G401.6 (cell line): Measurements from ENCODE around the gene VTI1A.

Source experiments
- FAIRE-seq: peaks from 2 replicates; lab custom pipeline; 2012; peaks lifted over from hg19 to GRCh38; lab: Jason Lieb, UNC

The VTI1A gene

GRCh38 chr10:112723876-112724275 is 276.9 kb downstream of the VTI1A start:
- no peak for FAIRE-seq

- no peak for FAIRE-seq
These were observed 277.5 kb downstream of the VTI1A start for GRCh38 chr10:112724404-112724991.

DNA sequence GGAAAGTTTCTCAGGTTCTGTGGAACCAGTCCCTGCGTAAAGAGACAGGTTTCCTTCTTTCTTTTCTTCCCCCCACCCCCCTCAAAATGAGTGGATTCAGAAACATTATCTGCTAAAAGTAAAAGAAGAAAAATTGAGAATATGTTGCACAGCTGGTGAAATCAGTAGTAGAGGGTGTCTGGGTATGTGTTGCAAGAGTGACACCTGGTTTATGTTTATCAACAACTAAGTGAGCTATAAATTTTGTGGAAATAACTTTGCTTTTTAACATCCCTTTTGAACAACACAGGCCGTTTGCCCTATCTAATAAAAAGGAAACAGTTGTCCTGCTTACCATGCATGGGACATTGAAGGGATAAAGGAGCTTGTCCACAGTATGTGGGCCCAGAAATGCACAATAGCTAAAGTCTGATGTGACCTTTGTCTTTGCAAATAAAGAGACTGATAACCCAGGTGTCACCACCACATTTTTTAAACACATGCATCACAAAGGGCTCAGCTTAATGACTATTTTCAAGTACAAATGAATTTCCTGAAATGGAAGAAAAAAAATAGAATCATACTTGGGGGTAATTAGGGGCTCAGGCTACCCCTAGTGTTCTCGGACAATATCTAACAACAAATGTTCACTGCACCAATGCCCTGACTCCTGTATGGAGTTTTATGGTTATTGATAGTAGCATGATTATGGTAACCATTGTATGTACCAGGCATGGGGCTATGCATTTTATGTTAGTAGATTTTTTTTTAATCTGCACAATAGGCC is 281.3 kb downstream of the VTI1A start:
- no peak for FAIRE-seq

- FAIRE-seq: no peak
These were observed 282.0 kb downstream of the VTI1A start for GRCh38 chr10:112728997-112729396.

- peak; percentile 15 for FAIRE-seq
These were observed 284.4 kb downstream of the VTI1A start for GRCh38 chr10:112731450-112731849.

- no peak for FAIRE-seq
These were observed 285.4 kb downstream of the VTI1A start for GRCh38 chr10:112732277-112732921.

GRCh38 chr10:112735041-112735695 is 288.2 kb downstream of the VTI1A start:
- FAIRE-seq: no peak

DNA sequence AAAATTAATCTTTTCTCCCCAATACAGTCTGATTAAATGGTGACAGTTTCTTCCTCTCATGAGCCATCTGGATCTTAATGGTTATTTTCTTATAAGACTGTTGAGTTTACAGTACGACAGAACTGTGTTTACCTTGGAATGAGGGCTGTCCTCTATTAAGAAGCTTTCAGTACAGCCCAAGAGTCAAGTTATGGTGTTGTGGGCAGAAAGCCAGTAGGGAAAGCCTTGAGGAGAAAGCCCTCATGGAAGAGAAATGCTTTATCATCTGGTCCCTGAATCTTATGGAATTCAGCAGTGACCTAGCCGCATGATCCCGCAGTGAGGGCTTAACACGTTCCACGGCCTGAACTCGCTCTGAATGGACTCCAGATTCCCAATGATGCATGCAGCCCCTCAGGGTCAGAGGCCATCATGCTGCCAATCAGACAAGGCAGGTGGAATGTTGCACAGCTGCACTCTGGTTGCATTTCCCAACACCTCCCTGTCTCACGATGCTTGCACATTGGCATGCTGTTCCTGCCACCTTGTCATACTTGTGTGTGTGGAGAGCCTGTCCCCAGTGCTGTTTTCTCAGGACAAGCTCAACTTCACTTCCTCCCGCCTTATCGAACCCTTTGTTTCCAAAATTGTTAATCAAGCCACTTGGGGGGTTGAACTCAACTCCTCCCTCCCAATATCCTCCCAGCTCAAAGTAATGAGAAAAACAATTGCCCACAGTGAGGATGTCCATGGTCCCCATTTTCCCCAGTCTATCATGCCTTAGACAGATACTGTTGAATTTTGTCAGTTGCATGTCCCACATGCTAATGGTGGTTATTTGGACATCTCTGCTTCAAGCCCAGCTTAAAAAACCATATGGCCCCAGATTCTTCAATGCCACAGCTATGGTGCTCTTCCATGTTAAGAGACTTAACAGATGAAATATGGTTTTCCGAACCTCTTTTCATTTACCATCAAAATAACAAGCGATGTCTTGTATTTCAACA is 291.9 kb downstream of the VTI1A start:
- no peak for FAIRE-seq

- no peak for FAIRE-seq
These were observed 292.8 kb downstream of the VTI1A start for GRCh38 chr10:112739592-112740353.

DNA sequence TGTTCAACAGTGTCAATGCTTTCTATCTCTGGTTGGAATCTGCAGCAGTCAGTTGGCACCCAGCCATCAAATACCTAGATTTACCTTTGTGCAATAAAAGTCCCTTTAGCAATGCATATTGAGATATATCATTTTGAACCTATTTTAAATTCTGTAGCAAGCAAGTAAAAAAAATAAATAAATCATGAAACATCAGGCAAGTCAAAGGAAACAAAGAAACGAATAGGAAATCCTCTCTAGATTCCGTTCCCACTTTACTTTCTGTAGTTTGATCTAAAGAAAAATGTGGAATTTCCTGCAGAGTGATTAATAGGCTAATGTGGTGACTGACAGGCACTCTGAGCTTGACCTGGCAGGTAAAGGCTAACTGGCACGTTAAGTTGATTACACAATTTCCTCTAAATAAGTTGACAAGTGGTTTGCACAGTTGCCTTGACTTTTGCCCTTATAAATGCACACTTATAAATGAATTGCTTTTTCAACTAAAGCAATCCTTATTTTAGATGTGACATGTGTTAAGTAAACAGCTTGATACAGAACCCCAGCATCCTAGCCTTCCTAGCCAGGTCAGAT is 294.9 kb downstream of the VTI1A start:
- FAIRE-seq: no peak

- FAIRE-seq: no peak
These were observed 297.4 kb downstream of the VTI1A start for GRCh38 chr10:112744181-112745096.

- no peak for FAIRE-seq
These were observed 299.3 kb downstream of the VTI1A start for GRCh38 chr10:112746329-112746728.

DNA sequence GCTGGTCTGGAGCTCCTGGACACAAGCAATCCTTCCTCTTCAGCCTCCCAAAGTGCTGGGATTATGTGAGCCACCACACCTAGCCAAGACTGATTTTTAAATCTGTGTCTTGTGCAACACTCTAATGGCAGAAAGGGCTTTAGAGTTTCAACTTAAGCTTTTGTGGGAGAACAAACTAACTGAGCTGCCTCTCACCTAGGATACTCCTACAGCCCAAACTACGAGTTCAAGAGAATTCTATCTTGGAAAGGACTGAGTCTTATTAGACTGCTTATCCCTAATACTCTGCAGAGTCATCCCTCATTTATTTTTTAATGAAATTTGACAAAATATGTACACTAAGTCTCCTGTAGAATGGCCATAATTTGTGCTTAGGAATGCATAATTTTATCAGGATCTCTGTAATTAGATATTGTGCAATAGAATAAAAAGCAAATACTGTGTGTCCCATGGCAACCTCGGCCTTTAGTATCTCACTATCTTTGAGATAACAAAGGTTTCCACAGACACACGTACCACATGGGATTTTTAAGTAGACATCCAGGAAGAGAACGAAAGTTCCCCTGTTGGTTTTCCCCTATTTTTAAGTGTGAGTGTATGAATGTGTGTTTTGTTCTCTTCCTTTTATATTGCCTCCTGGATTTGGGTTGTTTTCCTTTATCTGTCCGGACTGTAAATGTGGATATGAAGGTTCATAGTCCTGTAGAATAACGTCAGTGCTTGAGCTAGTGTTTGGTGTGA is 303.6 kb downstream of the VTI1A start:
- no peak for FAIRE-seq

GRCh38 chr10:112751651-112752050 is 304.6 kb downstream of the VTI1A start:
- FAIRE-seq: no peak

DNA sequence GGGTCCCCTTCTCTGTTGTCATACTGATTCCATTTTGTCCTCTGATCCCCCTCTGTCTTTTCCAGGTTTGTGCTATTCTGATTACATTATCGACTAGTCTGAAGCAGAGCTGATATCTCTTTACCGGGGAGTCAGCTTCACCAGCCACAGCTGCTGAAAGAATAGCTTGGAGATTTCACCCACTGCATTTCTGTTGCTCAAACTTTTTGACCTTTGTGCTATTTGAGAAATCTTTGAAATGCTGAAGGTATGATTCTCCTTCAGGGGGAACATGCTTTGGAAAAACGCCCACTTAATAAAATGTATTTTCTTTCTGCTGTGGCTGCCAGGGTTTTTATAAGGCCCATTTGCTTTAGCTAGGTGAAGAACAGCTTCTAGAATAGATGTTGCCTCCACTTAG is 305.3 kb downstream of the VTI1A start:
- no peak for FAIRE-seq

DNA sequence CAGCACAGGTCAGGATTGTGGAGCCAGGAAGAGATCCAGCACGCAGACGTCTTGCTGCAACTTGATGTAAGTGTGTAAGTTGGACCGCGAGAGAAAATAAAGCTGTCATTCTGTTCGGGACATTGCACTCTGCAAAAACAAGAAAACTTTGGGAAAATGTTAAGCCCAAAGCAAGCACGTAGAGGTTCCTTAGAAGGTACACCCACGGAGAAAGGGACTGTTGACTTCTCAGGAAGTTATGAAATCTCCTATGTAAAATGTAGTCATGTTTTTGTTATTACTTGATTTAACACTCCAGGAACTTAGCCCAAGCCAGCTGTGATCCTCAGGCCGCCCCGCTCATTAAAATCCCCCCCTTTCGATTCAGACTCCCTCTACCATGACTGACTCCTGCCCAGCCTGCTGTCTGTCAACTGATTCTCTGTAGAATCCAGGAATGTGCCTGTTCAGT is 307.0 kb downstream of the VTI1A start:
- no peak for FAIRE-seq

- FAIRE-seq: no peak
These were observed 308.6 kb downstream of the VTI1A start for GRCh38 chr10:112755446-112756234.

DNA sequence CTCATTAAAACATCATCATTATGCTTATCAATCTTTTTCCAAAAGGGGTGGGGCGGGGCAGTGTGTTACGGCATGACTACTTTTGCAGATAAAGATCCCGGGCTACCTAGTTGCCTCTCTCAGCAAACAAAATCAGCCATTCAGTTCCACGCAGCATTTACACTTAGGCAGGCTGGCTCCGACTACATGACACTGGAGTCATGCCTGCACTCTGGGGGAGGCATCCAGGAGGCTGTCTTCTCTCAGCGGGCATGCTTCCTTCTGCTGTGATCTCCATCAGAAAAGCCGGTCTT is 309.2 kb downstream of the VTI1A start:
- FAIRE-seq: no peak
